Rectal smooth muscle tissue (tissue), 1 donor: Measurements from ENCODE around the gene CAPN7.

Source experiments
- H3K27ac ChIP-seq: one replicate; pipeline ENCODE4 v1.7.0; 2013; ENCODE audit warnings: low read depth, low read length, inconsistent platforms
- H3K27me3 ChIP-seq: one replicate; pipeline ENCODE4 v1.7.0; 2013; ENCODE audit warnings: low read length; ENCODE audit not compliant: control insufficient read depth, insufficient read depth
- H3K36me3 ChIP-seq: one replicate; pipeline ENCODE4 v1.7.0; 2013; ENCODE audit warnings: low read length; ENCODE audit not compliant: control insufficient read depth, insufficient read depth
- H3K4me1 ChIP-seq: one replicate; pipeline ENCODE4 v1.7.0; 2013; ENCODE audit warnings: low read length; ENCODE audit not compliant: control insufficient read depth, insufficient read depth
- H3K4me3 ChIP-seq: one replicate; pipeline ENCODE4 v1.7.0; 2013; ENCODE audit warnings: low read length
- H3K9ac ChIP-seq: one replicate; pipeline ENCODE4 v1.7.0; 2013; ENCODE audit warnings: low read length

The CAPN7 gene

GRCh38 chr3:15272426-15273196 is 66.6 kb downstream of the CAPN7 start:
- no peaks in the 10 kb centered on the region for H3K27me3 ChIP-seq
- no peaks in the 10 kb centered on the region for H3K4me1 ChIP-seq
- no peak overlapping the region for H3K4me3 ChIP-seq
- no peaks in the 10 kb centered on the region for H3K36me3 ChIP-seq
- H3K27ac ChIP-seq, result no peak overlapping the region
- no peak overlapping the region for H3K9ac ChIP-seq

DNA sequence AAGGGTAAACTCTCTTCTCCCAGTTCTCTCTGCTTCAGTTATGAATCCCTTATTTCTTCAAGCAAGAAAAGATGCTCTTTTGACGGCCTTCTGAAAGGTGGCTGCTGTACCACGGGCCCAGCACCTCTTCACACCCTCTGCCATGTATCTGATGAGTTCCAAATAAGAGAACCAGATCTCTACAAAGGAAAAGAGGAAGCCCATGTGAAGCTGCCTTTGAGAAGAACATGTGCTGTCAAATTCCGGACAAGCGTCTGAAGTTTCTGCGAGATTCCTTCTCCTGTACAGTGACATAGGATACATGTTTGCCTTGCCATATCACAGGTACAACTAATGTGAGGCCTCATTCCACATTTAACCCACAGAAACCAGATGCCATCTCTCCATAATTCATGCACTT is 67.2 kb downstream of the CAPN7 start:
- Histone ChIP-seq H3K4me3 (no peak overlapping the region), H3K9ac (no peak overlapping the region), H3K36me3 (no peaks in the 10 kb centered on the region), H3K27ac (no peak overlapping the region), H3K27me3 (no peaks in the 10 kb centered on the region), H3K4me1 (no peaks in the 10 kb centered on the region)

- Histone ChIP-seq H3K9ac (no peak overlapping the region), H3K36me3 (no peaks in the 10 kb centered on the region), H3K4me1 (no peaks in the 10 kb centered on the region), H3K27ac (no peak overlapping the region), H3K4me3 (no peak overlapping the region), H3K27me3 (no peaks in the 10 kb centered on the region)
These were observed 70.1 kb downstream of the CAPN7 start for GRCh38 chr3:15276028-15276724.

- no peak overlapping the region for H3K27ac ChIP-seq
- H3K4me3 ChIP-seq, result no peak overlapping the region
- no peaks in the 10 kb centered on the region for H3K36me3 ChIP-seq
- no peaks in the 10 kb centered on the region for H3K27me3 ChIP-seq
- H3K4me1 ChIP-seq, result no peaks in the 10 kb centered on the region
- no peak overlapping the region for H3K9ac ChIP-seq
These were observed 71.9 kb downstream of the CAPN7 start for GRCh38 chr3:15277861-15278500.

GRCh38 chr3:15279205-15279604 is 73.2 kb downstream of the CAPN7 start:
- no peak overlapping the region for H3K27ac ChIP-seq
- no peaks in the 10 kb centered on the region for H3K4me1 ChIP-seq
- no peak overlapping the region for H3K4me3 ChIP-seq
- no peaks in the 10 kb centered on the region for H3K27me3 ChIP-seq
- no peaks in the 10 kb centered on the region for H3K36me3 ChIP-seq
- no peak overlapping the region for H3K9ac ChIP-seq

GRCh38 chr3:15279671-15280402 is 73.8 kb downstream of the CAPN7 start:
- H3K27ac ChIP-seq, result no peak overlapping the region
- no peak overlapping the region for H3K9ac ChIP-seq
- H3K4me3 ChIP-seq, result no peak overlapping the region
- H3K36me3 ChIP-seq, result no peaks in the 10 kb centered on the region
- no peaks in the 10 kb centered on the region for H3K27me3 ChIP-seq
- H3K4me1 ChIP-seq, result no peaks in the 10 kb centered on the region

DNA sequence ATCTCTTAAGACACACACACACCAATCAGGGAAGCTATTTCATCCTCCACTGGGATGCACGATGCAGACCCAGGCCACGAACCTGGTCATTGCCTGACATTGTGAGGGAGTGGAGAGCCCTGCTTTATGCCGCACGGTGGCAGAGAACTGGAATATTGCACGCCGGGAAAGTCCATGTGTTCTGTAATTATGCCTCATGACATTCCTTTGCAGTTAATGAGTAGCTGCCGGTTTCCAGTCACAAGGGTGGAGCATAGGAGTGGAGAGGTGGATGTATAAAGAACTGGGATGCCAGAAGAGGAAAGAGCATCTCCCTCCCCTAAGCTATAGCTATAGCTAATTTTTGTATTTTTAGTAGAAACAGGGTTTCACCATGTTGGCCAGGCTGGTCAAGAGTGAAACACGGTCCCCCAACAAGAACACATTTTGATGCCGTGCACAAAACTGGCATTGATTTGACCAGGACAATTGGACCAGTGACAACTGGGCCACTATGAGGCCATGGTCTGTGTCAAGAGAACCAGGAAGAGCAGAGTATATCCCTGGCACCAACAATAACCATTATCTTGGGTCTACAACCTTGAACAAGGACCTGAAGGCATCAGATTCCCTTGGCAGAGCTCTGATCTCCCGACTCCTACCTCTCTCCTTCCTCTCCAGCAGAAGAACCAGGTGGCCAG is 74.9 kb downstream of the CAPN7 start:
- Histone ChIP-seq H3K27me3 (no peaks in the 10 kb centered on the region), H3K4me1 (no peaks in the 10 kb centered on the region), H3K9ac (no peak overlapping the region), H3K27ac (no peak overlapping the region), H3K36me3 (no peaks in the 10 kb centered on the region), H3K4me3 (no peak overlapping the region)

- Histone ChIP-seq H3K27me3 (no peaks in the 10 kb centered on the region), H3K4me3 (no peak overlapping the region), H3K9ac (no peak overlapping the region), H3K4me1 (no peaks in the 10 kb centered on the region), H3K27ac (no peak overlapping the region), H3K36me3 (no peaks in the 10 kb centered on the region)
These were observed 75.8 kb downstream of the CAPN7 start for GRCh38 chr3:15281817-15282216.

GRCh38 chr3:15283702-15284101 is 77.7 kb downstream of the CAPN7 start:
- Histone ChIP-seq H3K27ac (no peak overlapping the region), H3K4me3 (no peak overlapping the region), H3K4me1 (no peaks in the 10 kb centered on the region), H3K27me3 (no peaks in the 10 kb centered on the region), H3K9ac (no peak overlapping the region), H3K36me3 (no peaks in the 10 kb centered on the region)

GRCh38 chr3:15284121-15284889 is 78.3 kb downstream of the CAPN7 start:
- Histone ChIP-seq H3K27ac (no peak overlapping the region), H3K9ac (no peak overlapping the region), H3K4me1 (no peaks in the 10 kb centered on the region), H3K4me3 (no peak overlapping the region), H3K27me3 (no peaks in the 10 kb centered on the region), H3K36me3 (no peaks in the 10 kb centered on the region)

DNA sequence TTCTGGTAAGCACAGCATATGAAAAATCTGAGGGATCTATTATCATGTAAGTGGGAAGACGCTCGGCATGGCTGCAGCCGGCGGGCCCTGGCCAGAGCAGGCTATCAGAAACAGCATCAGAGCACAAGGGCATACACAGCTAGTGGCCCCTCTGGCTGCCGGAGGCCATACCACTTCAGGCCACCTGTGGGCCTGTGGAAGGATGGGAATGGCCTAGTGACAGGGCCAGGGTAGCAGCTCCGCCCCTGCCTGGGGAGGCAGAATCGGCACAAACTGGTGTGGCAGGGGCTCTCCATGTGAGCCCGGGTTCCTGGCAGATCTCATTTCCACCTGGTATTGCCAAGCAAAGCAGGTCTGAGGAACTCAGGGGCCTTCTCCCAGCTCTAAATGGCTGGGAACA is 80.0 kb downstream of the CAPN7 start:
- Histone ChIP-seq H3K27me3 (no peaks in the 10 kb centered on the region), H3K4me3 (no peak overlapping the region), H3K4me1 (no peaks in the 10 kb centered on the region), H3K9ac (no peak overlapping the region), H3K27ac (no peak overlapping the region), H3K36me3 (no peaks in the 10 kb centered on the region)
